SU-DHL-6 (cell line): ENCODE data around the gene GPATCH4.

Experiments
- EZH2phosphoT487 ChIP-seq: fragments of 200-600 bp; sonication (generic), shearing (Covaris generic); conservative IDR thresholded peaks from 2 replicates; pipeline ENCODE4 v1.6.1; 2018; ENCODE audit warnings: mild to moderate bottlenecking, antibody characterized with exemption, low read length, moderate library complexity, mixed read lengths
- TF ChIP-seq, protein P1 (sequence below): fragments of 200-600 bp; sonication (generic); IDR thresholded peaks from one replicate; pipeline ENCODE4 v1.5.1; 2017; ENCODE audit warnings: antibody characterized with exemption, mild to moderate bottlenecking, low read length, moderate library complexity; ENCODE audit not compliant: insufficient read depth, poor library complexity, severe bottlenecking

DNA sequence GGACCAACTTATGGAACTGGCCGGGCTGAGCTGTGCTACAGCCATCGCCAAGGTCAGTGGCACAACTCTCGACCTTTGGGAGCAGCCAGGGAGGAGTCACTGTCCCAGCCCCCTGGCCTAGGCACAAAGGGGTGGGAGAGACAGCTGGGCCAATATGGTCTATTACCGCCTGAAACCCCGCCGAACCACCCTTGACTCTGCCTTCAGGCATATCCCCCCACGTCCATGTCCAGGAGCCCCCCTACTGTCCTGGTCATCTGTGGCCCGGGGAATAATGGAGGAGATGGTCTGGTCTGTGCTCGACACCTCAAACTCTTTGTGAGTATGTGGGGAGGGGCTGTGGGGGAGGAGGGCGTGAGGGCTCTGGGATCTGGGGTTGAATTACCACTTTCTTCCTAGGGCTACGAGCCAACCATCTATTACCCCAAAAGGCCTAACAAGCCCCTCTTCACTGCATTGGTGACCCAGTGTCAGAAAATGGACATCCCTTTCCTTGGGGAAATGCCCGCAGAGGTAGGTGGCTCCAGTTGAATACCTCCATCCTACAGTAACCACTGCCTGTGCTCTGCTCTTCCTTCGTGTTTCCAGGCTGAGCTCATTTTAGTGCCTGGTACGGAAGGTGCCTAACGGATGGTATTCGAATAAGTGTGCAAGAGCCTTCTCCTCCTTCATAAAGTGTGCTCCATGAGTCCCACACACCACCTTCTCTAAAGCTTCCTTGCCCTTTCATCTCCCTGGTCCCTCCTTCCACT is 8.9 kb downstream of the GPATCH4 start:
- TF ChIP-seq, protein P1, sequence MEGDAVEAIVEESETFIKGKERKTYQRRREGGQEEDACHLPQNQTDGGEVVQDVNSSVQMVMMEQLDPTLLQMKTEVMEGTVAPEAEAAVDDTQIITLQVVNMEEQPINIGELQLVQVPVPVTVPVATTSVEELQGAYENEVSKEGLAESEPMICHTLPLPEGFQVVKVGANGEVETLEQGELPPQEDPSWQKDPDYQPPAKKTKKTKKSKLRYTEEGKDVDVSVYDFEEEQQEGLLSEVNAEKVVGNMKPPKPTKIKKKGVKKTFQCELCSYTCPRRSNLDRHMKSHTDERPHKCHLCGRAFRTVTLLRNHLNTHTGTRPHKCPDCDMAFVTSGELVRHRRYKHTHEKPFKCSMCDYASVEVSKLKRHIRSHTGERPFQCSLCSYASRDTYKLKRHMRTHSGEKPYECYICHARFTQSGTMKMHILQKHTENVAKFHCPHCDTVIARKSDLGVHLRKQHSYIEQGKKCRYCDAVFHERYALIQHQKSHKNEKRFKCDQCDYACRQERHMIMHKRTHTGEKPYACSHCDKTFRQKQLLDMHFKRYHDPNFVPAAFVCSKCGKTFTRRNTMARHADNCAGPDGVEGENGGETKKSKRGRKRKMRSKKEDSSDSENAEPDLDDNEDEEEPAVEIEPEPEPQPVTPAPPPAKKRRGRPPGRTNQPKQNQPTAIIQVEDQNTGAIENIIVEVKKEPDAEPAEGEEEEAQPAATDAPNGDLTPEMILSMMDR = no peak
- no peak for TF ChIP-seq EZH2phosphoT487
